HG03066 (cell line): Measurements from ENCODE around the gene PGK2.

ENCODE experiments used
- ATAC-seq: cut with Tn5 transposase; IDR thresholded peaks from one replicate; pipeline ENCODE4 v1.9.1; 2021; ENCODE audit warnings: low read depth; ENCODE audit not compliant: unreplicated experiment

PGK2 gene

GRCh38 chr6:49739423-49739822 lies 47.7 kb downstream of the PGK2 start:
- ATAC-seq, result no peak

- ATAC-seq, result no peak
Measured at GRCh38 chr6:49736017-49736508, 51.0 kb downstream of the PGK2 start.
